GM18505 (cell line): ENCODE measurements around the gene FBXO21.

Experiments
- ATAC-seq: cut with Tn5 transposase; IDR thresholded peaks from one replicate; pipeline ENCODE4 v1.9.1; 2021; ENCODE audit not compliant: unreplicated experiment
- POLR2A ChIP-seq: IDR thresholded peaks from 4 replicates; pipeline ENCODE4 v1.6.1; 2011; ENCODE audit warnings: borderline replicate concordance; ENCODE audit not compliant: insufficient read depth, insufficient read length; ENCODE audit errors: extremely low read depth

Gene FBXO21

GRCh38 chr12:117144599-117144998, 45.7 kb downstream of the FBXO21 start:
- no peak for ATAC-seq
- no peak for TF ChIP-seq POLR2A

GRCh38 chr12:117143008-117143532, 47.2 kb downstream of the FBXO21 start:
- no peak for ATAC-seq

GRCh38 chr12:117142094-117142493, 48.2 kb downstream of the FBXO21 start:
- TF ChIP-seq POLR2A: no peak
- no peak for ATAC-seq

More at GRCh38 chr12:117143008-117143532, 47.2 kb downstream of the FBXO21 start:
- no peak for TF ChIP-seq POLR2A

DNA sequence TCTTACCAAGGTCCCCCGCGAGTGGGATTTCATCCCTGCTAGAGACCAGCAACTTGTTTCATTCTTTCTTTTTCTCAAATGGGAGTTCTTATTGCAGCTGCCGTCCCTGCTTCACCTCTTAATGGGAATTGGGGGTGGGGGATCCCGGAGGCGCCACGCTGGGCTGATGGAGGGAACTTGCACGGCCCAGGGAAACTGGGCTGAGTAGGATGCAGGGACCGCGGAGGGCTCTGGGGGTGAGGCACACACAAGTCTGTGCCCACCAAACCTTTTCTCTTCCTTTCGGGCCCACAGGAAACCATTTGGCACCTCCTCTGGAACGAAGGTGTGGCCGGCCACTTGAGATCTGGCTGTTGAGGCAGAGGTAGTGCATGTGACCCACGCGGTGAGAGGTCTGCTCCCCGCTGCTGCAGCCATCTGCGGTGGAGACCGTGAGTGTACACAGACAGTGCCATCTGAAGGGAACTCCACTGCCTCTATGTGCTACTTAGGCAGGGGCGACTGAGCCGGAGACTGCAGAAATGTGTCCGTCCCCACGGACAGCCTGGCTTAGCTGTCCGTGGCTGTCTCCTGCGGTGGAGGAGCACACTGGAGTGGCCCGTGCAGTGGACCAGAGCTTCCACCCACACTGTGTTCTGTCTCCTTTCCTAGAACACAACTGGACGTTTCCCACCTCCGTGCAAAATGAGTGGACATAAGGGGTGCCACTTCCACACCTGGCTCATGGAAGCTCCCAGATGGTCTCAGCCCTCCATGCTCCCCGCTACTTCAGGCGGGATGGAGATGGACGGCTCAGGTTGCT, 49.0 kb downstream of the FBXO21 start:
- ATAC-seq: no peak
- no peak for TF ChIP-seq POLR2A

GRCh38 chr12:117140397-117141096, 49.7 kb downstream of the FBXO21 start:
- ATAC-seq: no peak
- TF ChIP-seq POLR2A: no peak

- no peak for TF ChIP-seq POLR2A
- no peak for ATAC-seq
Measured at GRCh38 chr12:117139025-117139717, 51.1 kb downstream of the FBXO21 start.

DNA sequence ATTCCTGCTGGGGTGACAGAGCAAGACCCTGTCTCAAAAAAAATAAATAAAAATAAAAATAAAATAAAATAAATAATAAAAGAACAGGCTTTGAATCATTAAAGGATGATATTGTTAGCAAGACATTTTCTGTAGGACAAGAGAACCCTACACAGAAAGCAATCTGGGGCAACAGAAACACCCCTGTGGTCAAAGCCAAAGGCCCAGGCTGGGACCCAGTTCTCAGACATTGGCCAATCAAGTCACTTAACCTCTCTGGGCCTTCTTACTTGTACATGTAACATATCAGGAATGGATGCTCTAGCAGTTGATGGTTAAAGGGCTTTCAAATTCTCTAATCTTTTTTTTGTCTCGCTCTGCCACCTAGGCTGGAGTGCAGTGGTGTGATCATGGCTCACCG, 55.5 kb downstream of the FBXO21 start:
- no peak for ATAC-seq
- TF ChIP-seq POLR2A: no peak

DNA sequence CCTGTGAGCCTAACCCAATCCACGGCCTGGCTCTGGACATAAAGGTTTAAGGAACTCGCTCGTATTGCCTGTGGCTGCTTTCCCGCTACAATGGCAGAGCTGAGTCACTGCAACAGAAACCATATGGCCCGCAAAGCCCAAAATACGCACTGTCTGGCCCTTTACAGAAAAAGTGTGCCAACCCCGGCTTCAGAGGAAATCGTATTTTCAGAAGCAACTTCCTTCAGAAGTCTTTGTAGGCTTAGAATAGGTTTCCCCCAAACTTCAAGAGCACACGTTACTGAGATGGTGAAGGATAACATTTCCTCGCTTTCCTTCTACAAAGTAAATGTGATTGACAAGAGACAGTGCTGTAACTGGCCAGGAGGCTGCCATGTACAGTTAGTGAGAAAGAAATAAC, 56.2 kb downstream of the FBXO21 start:
- no peak for ATAC-seq
- TF ChIP-seq POLR2A: no peak

GRCh38 chr12:117130801-117131200, 59.5 kb downstream of the FBXO21 start:
- ATAC-seq: no peak
- TF ChIP-seq POLR2A: no peak

DNA sequence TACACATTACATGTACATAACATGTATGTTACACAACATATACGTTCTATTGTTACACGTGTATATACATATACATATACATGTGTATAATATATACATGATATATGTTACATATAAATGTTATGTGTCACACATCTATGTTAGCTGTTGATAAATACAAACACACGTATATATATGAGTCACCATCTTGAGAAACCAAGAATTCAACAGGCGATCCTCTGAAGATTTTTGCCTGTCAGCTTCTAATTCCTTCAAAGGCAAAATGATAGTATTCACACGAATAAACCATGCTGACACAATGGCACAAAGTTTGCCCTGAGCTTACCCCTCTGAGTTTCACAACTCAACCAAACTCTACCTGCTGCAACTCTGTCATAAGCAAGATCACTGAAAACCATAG, 60.9 kb downstream of the FBXO21 start:
- TF ChIP-seq POLR2A: no peak

GRCh38 chr12:117127933-117128823, 62.1 kb downstream of the FBXO21 start:
- ATAC-seq: no peak
- TF ChIP-seq POLR2A: no peak

More for the DNA sequence above, 60.9 kb downstream of the FBXO21 start:
- no peak for ATAC-seq

GRCh38 chr12:117126335-117126734, 63.9 kb downstream of the FBXO21 start:
- no peak for ATAC-seq
- no peak for TF ChIP-seq POLR2A
